D721Med (cell line): ENCODE measurements around the gene PET100.

ENCODE experiments used
- DNase-seq: peaks from one replicate; pipeline ENCODE4 v3.0.0; 2011; ENCODE audit warnings: low spot score; ENCODE audit not compliant: insufficient read length
- FAIRE-seq: peaks from 2 replicates; lab custom pipeline; 2011; peaks lifted over from hg19 to GRCh38; lab: Jason Lieb, UNC
- CTCF ChIP-seq: IDR thresholded peaks from 2 replicates; pipeline ENCODE4 v1.5.1; 2012; ENCODE audit warnings: mild to moderate bottlenecking, control low read depth; ENCODE audit not compliant: insufficient read depth; ENCODE audit errors: missing control alignments

Gene PET100

GRCh38 chr19:7680606-7681339 is 51.2 kb downstream of the PET100 start, which contains the start of gene TRAPPC5:
Gene TRAPPC5 (plus strand): TSS chr19:7680833. CDS start chr19:7682254, 1,421 bp downstream.
- no peak for FAIRE-seq
- peak; percentile 73 for DNase-seq
- TF ChIP-seq CTCF = peak; percentile 83
